Measurements from ENCODE around the gene HOXD10.

DNA sequence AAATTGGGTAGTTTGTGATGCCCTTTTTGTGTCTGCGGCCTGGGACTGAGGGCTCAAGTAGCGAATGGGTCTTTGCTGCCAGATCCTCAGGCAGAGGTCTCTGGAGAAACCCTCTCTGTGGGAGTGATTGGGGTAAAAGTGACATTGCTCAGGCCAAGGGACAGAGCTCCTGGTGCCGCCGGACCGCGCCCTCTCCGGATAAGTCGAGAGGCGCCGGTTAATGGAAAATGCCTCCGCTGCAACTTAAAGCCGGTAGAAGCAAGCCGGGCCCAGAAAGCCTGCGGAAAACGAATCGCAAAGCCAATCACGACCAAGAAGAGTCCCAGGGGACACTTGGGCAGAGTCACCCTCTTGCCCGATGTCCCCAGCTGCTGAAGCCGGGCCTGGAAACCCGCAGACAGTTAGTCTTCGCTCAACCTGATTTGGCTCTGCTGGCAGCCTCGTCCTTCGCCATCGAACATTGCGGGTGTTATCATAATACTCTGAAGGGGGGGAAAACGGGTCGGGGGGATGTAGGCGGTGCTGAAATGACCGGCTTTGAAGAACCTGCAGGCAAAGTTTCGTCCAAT lies 17.3 kb upstream of the HOXD10 start:
- TF ChIP-seq, protein P1, sequence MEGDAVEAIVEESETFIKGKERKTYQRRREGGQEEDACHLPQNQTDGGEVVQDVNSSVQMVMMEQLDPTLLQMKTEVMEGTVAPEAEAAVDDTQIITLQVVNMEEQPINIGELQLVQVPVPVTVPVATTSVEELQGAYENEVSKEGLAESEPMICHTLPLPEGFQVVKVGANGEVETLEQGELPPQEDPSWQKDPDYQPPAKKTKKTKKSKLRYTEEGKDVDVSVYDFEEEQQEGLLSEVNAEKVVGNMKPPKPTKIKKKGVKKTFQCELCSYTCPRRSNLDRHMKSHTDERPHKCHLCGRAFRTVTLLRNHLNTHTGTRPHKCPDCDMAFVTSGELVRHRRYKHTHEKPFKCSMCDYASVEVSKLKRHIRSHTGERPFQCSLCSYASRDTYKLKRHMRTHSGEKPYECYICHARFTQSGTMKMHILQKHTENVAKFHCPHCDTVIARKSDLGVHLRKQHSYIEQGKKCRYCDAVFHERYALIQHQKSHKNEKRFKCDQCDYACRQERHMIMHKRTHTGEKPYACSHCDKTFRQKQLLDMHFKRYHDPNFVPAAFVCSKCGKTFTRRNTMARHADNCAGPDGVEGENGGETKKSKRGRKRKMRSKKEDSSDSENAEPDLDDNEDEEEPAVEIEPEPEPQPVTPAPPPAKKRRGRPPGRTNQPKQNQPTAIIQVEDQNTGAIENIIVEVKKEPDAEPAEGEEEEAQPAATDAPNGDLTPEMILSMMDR (conservative IDR thresholded peaks at IDR 0.05; ENCODE audit: low read depth, low read length) = no peak
- no peak for TF ChIP-seq EZH2 (IDR thresholded peaks at IDR 0.05; ENCODE audit: borderline replicate concordance, low read depth, low read length, poor library complexity, severe bottlenecking)
